ENCODE results near the gene MUC21. TPM values are rescaled to one million over a fixed set of nuclear protein-coding genes. Genes with fewer than 3 reads are reported as not detected.

Gene MUC21
- total RNA-seq, 1 experiment from 2014 or later, result not detected

DNA sequence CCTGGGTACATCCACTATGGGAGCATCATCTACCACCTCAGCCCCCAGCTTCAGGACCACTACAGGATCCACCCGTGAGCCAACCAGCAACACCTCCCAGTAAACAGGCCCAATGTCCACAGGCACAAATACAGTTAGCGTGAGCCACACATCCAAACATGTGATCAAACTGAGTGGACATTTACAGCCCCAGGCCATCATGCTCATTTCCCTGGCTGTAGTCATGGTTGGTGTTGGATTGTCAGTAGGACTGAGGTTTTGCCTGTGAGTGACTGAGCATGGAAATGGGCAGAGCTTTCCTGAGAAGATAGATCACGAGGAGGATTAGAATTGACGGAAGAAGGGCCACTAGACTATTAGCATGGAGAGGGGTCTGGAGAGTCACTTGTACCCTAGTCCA lies 10.7 kb upstream of the MUC21 start:
- H3K27ac ChIP-seq (ENCODE audit: low read length), result no peak overlapping the region
- ATAC-seq (no peak), DNase-seq (ENCODE audit: low read depth, low spot score) (no peak)
- no peaks in the 10 kb centered on the region for H3K36me3 ChIP-seq (ENCODE audit: control insufficient read depth, insufficient read depth, low read length)
- no TSS peak for BruUV-seq (replicated peaks)
- H3K9me3 ChIP-seq (ENCODE audit: control insufficient read depth, insufficient read depth, low read depth, low read length), result no peaks in the 10 kb centered on the region
- no peak for TF ChIP-seq POLR2AphosphoS5 (IDR thresholded peaks at IDR 0.05; ENCODE audit: low read depth, low read length)
- TF ChIP-seq, protein P1, sequence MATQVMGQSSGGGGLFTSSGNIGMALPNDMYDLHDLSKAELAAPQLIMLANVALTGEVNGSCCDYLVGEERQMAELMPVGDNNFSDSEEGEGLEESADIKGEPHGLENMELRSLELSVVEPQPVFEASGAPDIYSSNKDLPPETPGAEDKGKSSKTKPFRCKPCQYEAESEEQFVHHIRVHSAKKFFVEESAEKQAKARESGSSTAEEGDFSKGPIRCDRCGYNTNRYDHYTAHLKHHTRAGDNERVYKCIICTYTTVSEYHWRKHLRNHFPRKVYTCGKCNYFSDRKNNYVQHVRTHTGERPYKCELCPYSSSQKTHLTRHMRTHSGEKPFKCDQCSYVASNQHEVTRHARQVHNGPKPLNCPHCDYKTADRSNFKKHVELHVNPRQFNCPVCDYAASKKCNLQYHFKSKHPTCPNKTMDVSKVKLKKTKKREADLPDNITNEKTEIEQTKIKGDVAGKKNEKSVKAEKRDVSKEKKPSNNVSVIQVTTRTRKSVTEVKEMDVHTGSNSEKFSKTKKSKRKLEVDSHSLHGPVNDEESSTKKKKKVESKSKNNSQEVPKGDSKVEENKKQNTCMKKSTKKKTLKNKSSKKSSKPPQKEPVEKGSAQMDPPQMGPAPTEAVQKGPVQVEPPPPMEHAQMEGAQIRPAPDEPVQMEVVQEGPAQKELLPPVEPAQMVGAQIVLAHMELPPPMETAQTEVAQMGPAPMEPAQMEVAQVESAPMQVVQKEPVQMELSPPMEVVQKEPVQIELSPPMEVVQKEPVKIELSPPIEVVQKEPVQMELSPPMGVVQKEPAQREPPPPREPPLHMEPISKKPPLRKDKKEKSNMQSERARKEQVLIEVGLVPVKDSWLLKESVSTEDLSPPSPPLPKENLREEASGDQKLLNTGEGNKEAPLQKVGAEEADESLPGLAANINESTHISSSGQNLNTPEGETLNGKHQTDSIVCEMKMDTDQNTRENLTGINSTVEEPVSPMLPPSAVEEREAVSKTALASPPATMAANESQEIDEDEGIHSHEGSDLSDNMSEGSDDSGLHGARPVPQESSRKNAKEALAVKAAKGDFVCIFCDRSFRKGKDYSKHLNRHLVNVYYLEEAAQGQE (IDR thresholded peaks at IDR 0.05; ENCODE audit: insufficient read depth in 1 of 2, low read depth in 2 of 2, low read length in 1 of 2), result no peak
- TF ChIP-seq TCF7L2 (IDR thresholded peaks at IDR 0.05; ENCODE audit: low read depth, low read length), result no peak
- no peak for TF ChIP-seq SIN3A (IDR thresholded peaks at IDR 0.05; ENCODE audit: borderline replicate concordance, insufficient read depth, low read depth, low read length)
- TF ChIP-seq, protein P2, sequence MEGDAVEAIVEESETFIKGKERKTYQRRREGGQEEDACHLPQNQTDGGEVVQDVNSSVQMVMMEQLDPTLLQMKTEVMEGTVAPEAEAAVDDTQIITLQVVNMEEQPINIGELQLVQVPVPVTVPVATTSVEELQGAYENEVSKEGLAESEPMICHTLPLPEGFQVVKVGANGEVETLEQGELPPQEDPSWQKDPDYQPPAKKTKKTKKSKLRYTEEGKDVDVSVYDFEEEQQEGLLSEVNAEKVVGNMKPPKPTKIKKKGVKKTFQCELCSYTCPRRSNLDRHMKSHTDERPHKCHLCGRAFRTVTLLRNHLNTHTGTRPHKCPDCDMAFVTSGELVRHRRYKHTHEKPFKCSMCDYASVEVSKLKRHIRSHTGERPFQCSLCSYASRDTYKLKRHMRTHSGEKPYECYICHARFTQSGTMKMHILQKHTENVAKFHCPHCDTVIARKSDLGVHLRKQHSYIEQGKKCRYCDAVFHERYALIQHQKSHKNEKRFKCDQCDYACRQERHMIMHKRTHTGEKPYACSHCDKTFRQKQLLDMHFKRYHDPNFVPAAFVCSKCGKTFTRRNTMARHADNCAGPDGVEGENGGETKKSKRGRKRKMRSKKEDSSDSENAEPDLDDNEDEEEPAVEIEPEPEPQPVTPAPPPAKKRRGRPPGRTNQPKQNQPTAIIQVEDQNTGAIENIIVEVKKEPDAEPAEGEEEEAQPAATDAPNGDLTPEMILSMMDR (IDR thresholded peaks at IDR 0.05), result no peak
- H3K4me3 ChIP-seq (ENCODE audit: low read depth in 2 of 2, low read length in 2 of 2), result no peak overlapping the region
- ChIA-PET POLR2A (no interaction called here), CTCF (no interaction called here)
- intact Hi-C loops (cut with micrococcal nuclease; ENCODE audit: unreplicated experiment), result no loop called here
- H3K27me3 ChIP-seq (ENCODE audit: control insufficient read depth, insufficient read depth, low read length), result no peaks in the 10 kb centered on the region; the same call in 1 of the 2 replicates
- no peaks in the 10 kb centered on the region for H3K4me1 ChIP-seq (ENCODE audit: control insufficient read depth, insufficient read depth, low read length)
- in situ Hi-C loops (cut with HindIII; ENCODE audit: low pct_unique_long_range_greater_than_20kb, low sequenced_read_pairs), result no loop called here

GRCh38 chr6:30974490-30975252 lies 8.8 kb upstream of the MUC21 start:
- Histone ChIP-seq H3K36me3 (ENCODE audit: control insufficient read depth, insufficient read depth, low read length) (no peaks in the 10 kb centered on the region), H3K27ac (ENCODE audit: low read length) (no peak overlapping the region), H3K27me3 (ENCODE audit: control insufficient read depth, insufficient read depth, low read length) (peaks cover 2% of the 10 kb centered on the region; the same call in 1 of the 2 replicates), H3K4me1 (ENCODE audit: control insufficient read depth, insufficient read depth, low read length) (no peaks in the 10 kb centered on the region), H3K9me3 (ENCODE audit: control insufficient read depth, insufficient read depth, low read depth, low read length) (no peaks in the 10 kb centered on the region), H3K4me3 (ENCODE audit: low read depth in 2 of 2, low read length in 2 of 2) (no peak overlapping the region)
- POLR2A ChIA-PET, result no interaction called here
- TF ChIP-seq, protein P2 (IDR thresholded peaks at IDR 0.05), result no peak
- no peak for TF ChIP-seq TCF7L2 (IDR thresholded peaks at IDR 0.05; ENCODE audit: low read depth, low read length)
- TF ChIP-seq, protein P1 (IDR thresholded peaks at IDR 0.05; ENCODE audit: insufficient read depth in 1 of 2, low read depth in 2 of 2, low read length in 1 of 2), result no peak
- TF ChIP-seq POLR2AphosphoS5 (IDR thresholded peaks at IDR 0.05; ENCODE audit: low read depth, low read length), result no peak
- TF ChIP-seq SIN3A (IDR thresholded peaks at IDR 0.05; ENCODE audit: borderline replicate concordance, insufficient read depth, low read depth, low read length), result no peak
- CTCF ChIA-PET, result interaction anchor here (0.5 kb wide), 1 partner anchor 68 kb away, joined by 7 read pairs; no protein-coding TSS in a partner anchor
- DNase-seq (ENCODE audit: low read depth, low spot score) (no peak), ATAC-seq (no peak)
- intact Hi-C loops (cut with micrococcal nuclease; ENCODE audit: unreplicated experiment), result no loop called here
- BruUV-seq (replicated peaks), result no TSS peak
- in situ Hi-C loops (cut with HindIII; ENCODE audit: low pct_unique_long_range_greater_than_20kb, low sequenced_read_pairs), result no loop called here

Measured in Panc1 (cell line).